Measurements from ENCODE around the gene KRTAP12-3. TPM values are rescaled to one million over a fixed set of nuclear protein-coding genes. Genes with fewer than 3 reads are reported as not detected.
A peak's percentile ranks its signal among the peaks of the same experiment; 100 is the strongest.

The KRTAP12-3 gene
- total and polyA plus RNA-seq, 10 donors: not detected

GRCh38 chr21:44617071-44617501 is 40.6 kb upstream of the KRTAP12-3 start:
- no peak for DNase-seq
- peaks cover 0 to 28% (median 18%) of the 10 kb centered on the region in 8 donors for H3K9me3 ChIP-seq
- no peak overlapping the region for H3K4me3 ChIP-seq
- peaks cover 0 to 41% (median 0%) of the 10 kb centered on the region in 7 donors for H3K27me3 ChIP-seq (replicated peaks in 1 of 7)
- TF ChIP-seq POLR2AphosphoS5 (IDR thresholded peaks at IDR 0.05): no peak
- TF ChIP-seq POLR2A (IDR thresholded peaks at IDR 0.05): no peak
- TF ChIP-seq, protein P1, sequence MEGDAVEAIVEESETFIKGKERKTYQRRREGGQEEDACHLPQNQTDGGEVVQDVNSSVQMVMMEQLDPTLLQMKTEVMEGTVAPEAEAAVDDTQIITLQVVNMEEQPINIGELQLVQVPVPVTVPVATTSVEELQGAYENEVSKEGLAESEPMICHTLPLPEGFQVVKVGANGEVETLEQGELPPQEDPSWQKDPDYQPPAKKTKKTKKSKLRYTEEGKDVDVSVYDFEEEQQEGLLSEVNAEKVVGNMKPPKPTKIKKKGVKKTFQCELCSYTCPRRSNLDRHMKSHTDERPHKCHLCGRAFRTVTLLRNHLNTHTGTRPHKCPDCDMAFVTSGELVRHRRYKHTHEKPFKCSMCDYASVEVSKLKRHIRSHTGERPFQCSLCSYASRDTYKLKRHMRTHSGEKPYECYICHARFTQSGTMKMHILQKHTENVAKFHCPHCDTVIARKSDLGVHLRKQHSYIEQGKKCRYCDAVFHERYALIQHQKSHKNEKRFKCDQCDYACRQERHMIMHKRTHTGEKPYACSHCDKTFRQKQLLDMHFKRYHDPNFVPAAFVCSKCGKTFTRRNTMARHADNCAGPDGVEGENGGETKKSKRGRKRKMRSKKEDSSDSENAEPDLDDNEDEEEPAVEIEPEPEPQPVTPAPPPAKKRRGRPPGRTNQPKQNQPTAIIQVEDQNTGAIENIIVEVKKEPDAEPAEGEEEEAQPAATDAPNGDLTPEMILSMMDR (IDR thresholded peaks at IDR 0.05 in 8 of 11, conservative IDR thresholded peaks at IDR 0.05 in 3 of 11): no peak
- H3K4me1 ChIP-seq: peaks cover 0 to 18% (median 5%) of the 10 kb centered on the region in 6 donors
- intact Hi-C loops (cut with DNase I; ENCODE audit: low total_unique reads): no loop called here
- 69 to 87% (median 70%) methylated on average over 5 to 8 of the region's 8 CpGs for WGBS, 5 donors
- H3K36me3 ChIP-seq: no peaks in the 10 kb centered on the region
- H3K27ac ChIP-seq: no peak overlapping the region

- Histone ChIP-seq H3K36me3 (no peaks in the 10 kb centered on the region), H3K4me1 (peaks cover 0 to 18% (median 5%) of the 10 kb centered on the region in 6 donors), H3K27ac (peak overlapping the region in 7 of 8 donors; percentile 45 to 84 (median 69)), H3K4me3 (peak overlapping the region in 1 of 8 donors; percentile 5), H3K9me3 (peaks cover 1 to 40% (median 30%) of the 10 kb centered on the region in 8 donors), H3K27me3 (replicated peaks in 1 of 7) (peaks cover 0 to 28% (median 0%) of the 10 kb centered on the region in 7 donors)
- peak; percentile 74 for DNase-seq
- intact Hi-C loops (cut with DNase I; ENCODE audit: low total_unique reads): no loop called here
- TF ChIP-seq, protein P1 (IDR thresholded peaks at IDR 0.05 in 8 of 11, conservative IDR thresholded peaks at IDR 0.05 in 3 of 11): peak in 5 of 11 experiments; percentile 19 to 34 (median 26)
- no peak for TF ChIP-seq POLR2A (IDR thresholded peaks at IDR 0.05)
- WGBS, 5 donors: 26 to 40% (median 37%) methylated on average over 4 of the region's 4 CpGs
Measured at GRCh38 chr21:44618504-44618903, 39.2 kb upstream of the KRTAP12-3 start.

GRCh38 chr21:44618909-44619308 is 38.8 kb upstream of the KRTAP12-3 start:
- peak overlapping the region in 1 of 8 donors; percentile 5 for H3K4me3 ChIP-seq
- H3K4me1 ChIP-seq: peaks cover 0 to 18% (median 5%) of the 10 kb centered on the region in 6 donors
- H3K27ac ChIP-seq: peak overlapping the region; percentile 22 to 84 (median 64)
- WGBS, 5 donors: 36 to 60% (median 46%) methylated on average over 3 of the region's 3 CpGs
- peaks cover 5 to 44% (median 34%) of the 10 kb centered on the region in 8 donors for H3K9me3 ChIP-seq
- H3K27me3 ChIP-seq (replicated peaks in 1 of 7): peaks cover 0 to 24% (median 0%) of the 10 kb centered on the region in 7 donors
- TF ChIP-seq, protein P1 (IDR thresholded peaks at IDR 0.05 in 8 of 11, conservative IDR thresholded peaks at IDR 0.05 in 3 of 11): no peak
- TF ChIP-seq POLR2AphosphoS5 (IDR thresholded peaks at IDR 0.05): peak in 1 of 3 donors; percentile 36
- H3K36me3 ChIP-seq: no peaks in the 10 kb centered on the region
- peak; percentile 76 for DNase-seq
- intact Hi-C loops (cut with DNase I; ENCODE audit: low total_unique reads): no loop called here

DNA sequence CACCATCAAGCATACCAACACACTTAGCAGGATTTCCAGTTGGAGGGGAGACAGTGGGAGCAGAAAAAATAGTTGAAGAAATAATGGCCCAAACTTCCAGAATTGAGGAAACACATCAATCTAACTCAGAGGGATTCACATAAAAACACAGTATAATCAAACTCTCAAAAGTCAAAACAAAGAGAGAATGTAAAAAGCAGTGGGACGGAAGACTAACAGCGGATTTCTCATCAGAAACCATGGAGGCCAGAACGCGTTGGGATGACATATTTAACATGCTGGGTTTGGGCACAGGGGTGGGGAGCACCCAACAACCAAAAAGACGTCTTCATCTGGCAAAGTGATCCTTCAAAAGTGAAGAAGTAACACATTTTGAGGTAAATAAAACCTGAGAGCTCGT is 37.8 kb upstream of the KRTAP12-3 start:
- Histone ChIP-seq H3K4me1 (peaks cover 0 to 18% (median 5%) of the 10 kb centered on the region in 6 donors), H3K36me3 (no peaks in the 10 kb centered on the region), H3K27me3 (replicated peaks in 1 of 7) (peaks cover 0 to 15% (median 0%) of the 10 kb centered on the region in 7 donors), H3K4me3 (no peak overlapping the region), H3K27ac (peak overlapping the region in 6 of 8 donors; percentile 48 to 84 (median 72)), H3K9me3 (peaks cover 5 to 54% (median 44%) of the 10 kb centered on the region in 8 donors)
- WGBS, 5 donors: 87 to 94% (median 91%) methylated on average over 6 of the region's 6 CpGs
- TF ChIP-seq POLR2AphosphoS5 (IDR thresholded peaks at IDR 0.05) (no peak), POLR2A (IDR thresholded peaks at IDR 0.05) (no peak)
- TF ChIP-seq, protein P1 (IDR thresholded peaks at IDR 0.05 in 8 of 11, conservative IDR thresholded peaks at IDR 0.05 in 3 of 11): no peak
- intact Hi-C loops (cut with DNase I; ENCODE audit: low total_unique reads): no loop called here
- DNase-seq: no peak
